ENCODE results near the gene RNF19B.

Gene RNF19B

GRCh38 chr1:33004613-33005012 is 40.0 kb upstream of the RNF19B start:
- H3K79me2 ChIP-seq (ENCODE audit: low read length), result no peaks in the 10 kb centered on the region

GRCh38 chr1:33003657-33004056 is 39.0 kb upstream of the RNF19B start:
- Histone ChIP-seq H4K20me1 (ENCODE audit: insufficient read depth, low read length) (no peaks in the 10 kb centered on the region), H3K9me2 (replicated peaks; ENCODE audit: insufficient read depth, low read length) (no peaks in the 10 kb centered on the region), H3K27ac (ENCODE audit: low read length) (no peak overlapping the region), H3K9me3 (replicated peaks; ENCODE audit: insufficient read depth, low read length) (no peaks in the 10 kb centered on the region), H3K4me1 (ENCODE audit: low read length) (0 out of 2 replicates have a peak, but pooled peaks cover 12% of the 10 kb centered on the region), H3K36me3 (replicated peaks; ENCODE audit: insufficient read depth, low read length) (0 out of 2 replicates have a peak, but pooled peaks cover 8% of the 10 kb centered on the region), H3F3A (ENCODE audit: insufficient read depth, low read length) (no peaks in the 10 kb centered on the region), H3K4me3 (ENCODE audit: low read length) (no peak overlapping the region), H3K4me2 (ENCODE audit: low read depth, low read length) (no peak overlapping the region), H2AFZ (ENCODE audit: low read length) (no peak overlapping the region), H3K79me2 (ENCODE audit: low read length) (no peaks in the 10 kb centered on the region), H3K27me3 (replicated peaks; ENCODE audit: insufficient read depth, low read length) (no peaks in the 10 kb centered on the region), H3K9ac (ENCODE audit: low read length) (no peak overlapping the region)
- TF ChIP-seq CTCF (IDR thresholded peaks at IDR 0.05; ENCODE audit: low read length) (no peak), EZH2 (optimal IDR thresholded peaks at IDR 0.05; ENCODE audit: low read depth, low read length) (no peak), EZH2phosphoT487 (IDR thresholded peaks at IDR 0.05; ENCODE audit: low read length) (no peak)
- DNase-seq, result no peak

More at GRCh38 chr1:33004613-33005012, 40.0 kb upstream of the RNF19B start:
- Histone ChIP-seq H3K4me2 (ENCODE audit: low read depth, low read length) (no peak overlapping the region), H2AFZ (ENCODE audit: low read length) (no peak overlapping the region), H3K9me3 (replicated peaks; ENCODE audit: insufficient read depth, low read length) (no peaks in the 10 kb centered on the region), H3K36me3 (replicated peaks; ENCODE audit: insufficient read depth, low read length) (0 out of 2 replicates have a peak, but pooled peaks cover 8% of the 10 kb centered on the region), H3K9ac (ENCODE audit: low read length) (no peak overlapping the region), H3K9me2 (replicated peaks; ENCODE audit: insufficient read depth, low read length) (no peaks in the 10 kb centered on the region), H4K20me1 (ENCODE audit: insufficient read depth, low read length) (no peaks in the 10 kb centered on the region), H3K4me1 (ENCODE audit: low read length) (0 out of 2 replicates have a peak, but pooled peaks cover 12% of the 10 kb centered on the region), H3K27ac (ENCODE audit: low read length) (no peak overlapping the region), H3K4me3 (ENCODE audit: low read length) (no peak overlapping the region), H3F3A (ENCODE audit: insufficient read depth, low read length) (no peaks in the 10 kb centered on the region), H3K27me3 (replicated peaks; ENCODE audit: insufficient read depth, low read length) (no peaks in the 10 kb centered on the region)
- DNase-seq, result no peak
- TF ChIP-seq EZH2 (optimal IDR thresholded peaks at IDR 0.05; ENCODE audit: low read depth, low read length) (no peak), EZH2phosphoT487 (IDR thresholded peaks at IDR 0.05; ENCODE audit: low read length) (no peak), CTCF (IDR thresholded peaks at IDR 0.05; ENCODE audit: low read length) (no peak)

GRCh38 chr1:33002006-33002405 is 37.4 kb upstream of the RNF19B start:
- H3K4me1 ChIP-seq (ENCODE audit: low read length), result 0 out of 2 replicates have a peak, but pooled peaks cover 12% of the 10 kb centered on the region
- no peak for DNase-seq
- TF ChIP-seq EZH2phosphoT487 (IDR thresholded peaks at IDR 0.05; ENCODE audit: low read length), result no peak
- TF ChIP-seq CTCF (IDR thresholded peaks at IDR 0.05; ENCODE audit: low read length), result no peak
- TF ChIP-seq EZH2 (optimal IDR thresholded peaks at IDR 0.05; ENCODE audit: low read depth, low read length), result no peak

More at GRCh38 chr1:33002006-33002405, 37.4 kb upstream of the RNF19B start:
- Histone ChIP-seq H3K79me2 (ENCODE audit: low read length) (no peaks in the 10 kb centered on the region), H2AFZ (ENCODE audit: low read length) (no peak overlapping the region), H3F3A (ENCODE audit: insufficient read depth, low read length) (no peaks in the 10 kb centered on the region), H3K27me3 (replicated peaks; ENCODE audit: insufficient read depth, low read length) (no peaks in the 10 kb centered on the region), H4K20me1 (ENCODE audit: insufficient read depth, low read length) (no peaks in the 10 kb centered on the region), H3K4me3 (ENCODE audit: low read length) (no peak overlapping the region), H3K36me3 (replicated peaks; ENCODE audit: insufficient read depth, low read length) (no peaks in the 10 kb centered on the region), H3K9ac (ENCODE audit: low read length) (no peak overlapping the region), H3K4me2 (ENCODE audit: low read depth, low read length) (no peak overlapping the region), H3K9me3 (replicated peaks; ENCODE audit: insufficient read depth, low read length) (no peaks in the 10 kb centered on the region), H3K27ac (ENCODE audit: low read length) (no peak overlapping the region), H3K9me2 (replicated peaks; ENCODE audit: insufficient read depth, low read length) (no peaks in the 10 kb centered on the region)

All from MM.1S (cell line).